Ishikawa (cell line): Measurements from ENCODE around the gene NLRP1.

Experiments
- CEBPB ChIP-seq: IDR thresholded peaks from 2 replicates; pipeline ENCODE4 v1.6.1; 2012
- CREB1 ChIP-seq: IDR thresholded peaks from 2 replicates; pipeline ENCODE4 v1.6.1; 2012; ENCODE audit warnings: low read depth
- EP300 ChIP-seq: IDR thresholded peaks from 2 replicates; pipeline ENCODE4 v1.6.1; 2012; ENCODE audit warnings: borderline replicate concordance
- RAD21 ChIP-seq: IDR thresholded peaks from 2 replicates; pipeline ENCODE4 v1.6.1; 2012; ENCODE audit warnings: low read depth
- REST ChIP-seq: IDR thresholded peaks from 2 replicates; pipeline ENCODE4 v1.6.1; 2012; ENCODE audit warnings: low read depth, mild to moderate bottlenecking
- TAF1 ChIP-seq: IDR thresholded peaks from 2 replicates; pipeline ENCODE4 v1.6.1; 2012; ENCODE audit warnings: low read depth, mild to moderate bottlenecking
- USF1 ChIP-seq: IDR thresholded peaks from 2 replicates; pipeline ENCODE4 v1.6.1; 2012
- YY1 ChIP-seq: IDR thresholded peaks from 2 replicates; pipeline ENCODE4 v1.6.1; 2012; ENCODE audit warnings: low read depth

DNA sequence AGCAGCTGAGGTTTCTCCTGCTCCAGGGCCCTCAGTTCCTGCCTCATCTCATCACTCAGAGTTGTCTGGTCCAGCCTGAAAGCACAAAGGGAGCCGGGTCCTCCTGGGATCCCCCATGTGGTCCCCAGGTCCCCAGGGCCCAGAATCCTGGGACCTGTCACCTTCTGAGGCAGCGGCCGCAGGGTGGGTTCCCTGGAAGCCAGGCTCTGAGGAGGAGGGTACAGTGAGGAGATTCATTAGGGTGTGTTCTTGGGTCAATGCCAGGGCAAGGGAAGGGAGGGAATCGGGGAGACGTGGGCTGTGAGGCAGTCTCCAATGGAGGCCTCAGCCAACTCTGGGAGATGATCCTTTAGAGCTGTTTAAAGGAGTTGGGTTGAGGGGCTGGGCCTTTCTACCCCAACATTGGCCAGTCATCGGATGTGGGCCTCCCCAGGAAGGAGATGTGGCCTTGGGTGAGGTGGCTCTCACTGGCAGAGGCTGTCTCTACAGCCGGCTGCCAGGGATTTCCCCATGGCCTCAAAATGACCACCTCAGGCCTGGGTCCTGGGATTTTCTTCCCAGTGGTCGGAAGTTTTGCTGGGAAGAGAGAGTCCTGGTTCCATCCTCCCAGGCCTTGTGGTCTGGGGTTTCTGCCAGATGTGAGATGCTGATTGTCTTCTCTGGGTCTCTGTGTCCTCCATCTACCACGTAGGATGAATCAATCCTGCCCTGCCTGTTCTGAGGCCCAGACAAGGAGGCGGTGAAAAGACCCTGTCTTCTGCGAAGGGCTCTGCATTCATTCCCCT lies 47.3 kb downstream of the NLRP1 start:
- TF ChIP-seq CREB1 (no peak), RAD21 (no peak), EP300 (no peak), YY1 (no peak), TAF1 (no peak), REST (no peak), CEBPB (no peak), USF1 (no peak)
